MCF 10A (cell line): Measurements from ENCODE around the gene SOWAHB. TPM values are rescaled to one million over a fixed set of nuclear protein-coding genes. Genes with fewer than 3 reads are reported as not detected.

Source experiments
- BruUV-seq: library from RNA; stranded (reverse); fragments of 400-500 nt; replicated peaks from 2 replicates; lab custom pipeline; 2021; lab: Mats Ljungman, UMichigan
- CTCF ChIA-PET: fragments of 300-600 bp; sonication (Branson Sonifier 250); formaldehyde crosslinking; extraction: SDS; loops from one replicate; lab custom pipeline; 2021; ENCODE audit warnings: antibody characterized with exemption, inconsistent platforms; lab: Yijun Ruan, JAX
- POLR2A ChIA-PET: fragments of 300-600, 350-650 bp; sonication (Branson Sonifier 250); formaldehyde crosslinking; extraction: SDS; loops from one replicate; lab custom pipeline; 2020; ENCODE audit warnings: antibody characterized with exemption, inconsistent platforms; lab: Yijun Ruan, JAX
- DNase-seq: peaks from one replicate; pipeline ENCODE4 v3.0.0-alpha.2; 2018; ENCODE audit not compliant: unreplicated experiment
- H3K27ac Mint-ChIP-seq: one replicate; pipeline ENCODE4 v1.8.0; 2022; ENCODE audit warnings: mild to moderate bottlenecking, low read depth, mixed read lengths; ENCODE audit not compliant: unreplicated experiment
- H3K27me3 Mint-ChIP-seq: one replicate; pipeline ENCODE4 v1.8.0; 2022; ENCODE audit warnings: mixed read lengths; ENCODE audit not compliant: insufficient read depth, unreplicated experiment
- H3K36me3 Mint-ChIP-seq: one replicate; pipeline ENCODE4 v1.8.0; 2022; ENCODE audit warnings: mild to moderate bottlenecking, moderate library complexity, mixed read lengths; ENCODE audit not compliant: insufficient read depth, unreplicated experiment
- H3K4me1 Mint-ChIP-seq: one replicate; pipeline ENCODE4 v1.8.0; 2022; ENCODE audit warnings: mixed read lengths; ENCODE audit not compliant: insufficient read depth, unreplicated experiment
- H3K4me3 Mint-ChIP-seq: one replicate; pipeline ENCODE4 v1.8.0; 2022; ENCODE audit warnings: mild to moderate bottlenecking, moderate library complexity, mixed read lengths; ENCODE audit not compliant: unreplicated experiment
- H3K9me3 Mint-ChIP-seq: one replicate; pipeline ENCODE4 v1.8.0; 2022; ENCODE audit warnings: mixed read lengths; ENCODE audit not compliant: unreplicated experiment
- CTCF ChIP-seq: fragments of 200-600 bp; IDR thresholded peaks from one replicate; pipeline ENCODE4 v1.8.0; 2022; ENCODE audit warnings: antibody characterized with exemption, mild to moderate bottlenecking; ENCODE audit not compliant: unreplicated experiment
- intact Hi-C: fragments of 100-400 bp; cut with micrococcal nuclease; formaldehyde crosslinking; loops from 2 replicates; pipeline ENCODE4 v1.14.1; 2022
- total RNA-seq: library from RNA; stranded (reverse); gene quantifications from 2 replicates; pipeline ENCODE4 v1.2.3, GENCODE V29; 2022

SOWAHB gene
- total RNA-seq, 1 experiment from 2014 or later, result 0.58 TPM

GRCh38 chr4:76909711-76910110 is 11.8 kb upstream of the SOWAHB start:
- no TSS peak for BruUV-seq
- ChIA-PET CTCF (no interaction called here), POLR2A (interaction anchor here (1.4 kb wide), 1 partner anchor 11 kb away, joined by 4 read pairs; no protein-coding TSS in a partner anchor)
- no peak for DNase-seq
- Mint-ChIP-seq H3K4me1 (no peaks in the 10 kb centered on the region), H3K9me3 (no peaks in the 10 kb centered on the region), H3K27ac (no peak overlapping the region), H3K36me3 (no peaks in the 10 kb centered on the region), H3K4me3 (no peak overlapping the region), H3K27me3 (no peaks in the 10 kb centered on the region)
- intact Hi-C loops, result no loop called here
- TF ChIP-seq CTCF, result no peak

- ChIA-PET CTCF (no interaction called here), POLR2A (interaction anchor here (0.6 kb wide), 1 partner anchor 1707 kb away, joined by 3 read pairs; no protein-coding TSS in a partner anchor)
- DNase-seq, result no peak
- no TSS peak for BruUV-seq
- H3K27me3 Mint-ChIP-seq, result no peaks in the 10 kb centered on the region
- no peak for TF ChIP-seq CTCF
- H3K4me3 Mint-ChIP-seq, result no peak overlapping the region
- H3K27ac Mint-ChIP-seq, result no peak overlapping the region
- no peaks in the 10 kb centered on the region for H3K36me3 Mint-ChIP-seq
- H3K4me1 Mint-ChIP-seq, result no peaks in the 10 kb centered on the region
- H3K9me3 Mint-ChIP-seq, result no peaks in the 10 kb centered on the region
- intact Hi-C loops, result no loop called here
Observed at GRCh38 chr4:76905521-76905920, 7.6 kb upstream of the SOWAHB start.

GRCh38 chr4:76904646-76905190 is 6.8 kb upstream of the SOWAHB start:
- ChIA-PET CTCF (no interaction called here), POLR2A (interaction anchor here (0.6 kb wide), 1 partner anchor 1707 kb away, joined by 3 read pairs; no protein-coding TSS in a partner anchor)
- H3K4me3 Mint-ChIP-seq, result no peak overlapping the region

More at GRCh38 chr4:76904646-76905190, 6.8 kb upstream of the SOWAHB start:
- no peak for TF ChIP-seq CTCF
- Mint-ChIP-seq H3K27me3 (peaks cover under 1% of the 10 kb centered on the region), H3K9me3 (no peaks in the 10 kb centered on the region), H3K4me1 (no peaks in the 10 kb centered on the region), H3K36me3 (no peaks in the 10 kb centered on the region), H3K27ac (no peak overlapping the region)
- DNase-seq, result no peak
- intact Hi-C loops, result no loop called here
- no TSS peak for BruUV-seq
